Stimulated activated CD8-positive, alpha-beta memory T cell treated with anti-CD3 and anti-CD28 coated beads, Interleukin-2, amount 100 ng/mL, for 48 hours (primary cell): ENCODE data around the gene SLC38A10.

ENCODE experiments used
- DNase-seq, 2 donors: peaks; one replicate each; pipeline ENCODE4 v3.0.0-alpha.2; 2020; ENCODE audit warnings: low read depth in 2 of 2

SLC38A10 gene

DNA sequence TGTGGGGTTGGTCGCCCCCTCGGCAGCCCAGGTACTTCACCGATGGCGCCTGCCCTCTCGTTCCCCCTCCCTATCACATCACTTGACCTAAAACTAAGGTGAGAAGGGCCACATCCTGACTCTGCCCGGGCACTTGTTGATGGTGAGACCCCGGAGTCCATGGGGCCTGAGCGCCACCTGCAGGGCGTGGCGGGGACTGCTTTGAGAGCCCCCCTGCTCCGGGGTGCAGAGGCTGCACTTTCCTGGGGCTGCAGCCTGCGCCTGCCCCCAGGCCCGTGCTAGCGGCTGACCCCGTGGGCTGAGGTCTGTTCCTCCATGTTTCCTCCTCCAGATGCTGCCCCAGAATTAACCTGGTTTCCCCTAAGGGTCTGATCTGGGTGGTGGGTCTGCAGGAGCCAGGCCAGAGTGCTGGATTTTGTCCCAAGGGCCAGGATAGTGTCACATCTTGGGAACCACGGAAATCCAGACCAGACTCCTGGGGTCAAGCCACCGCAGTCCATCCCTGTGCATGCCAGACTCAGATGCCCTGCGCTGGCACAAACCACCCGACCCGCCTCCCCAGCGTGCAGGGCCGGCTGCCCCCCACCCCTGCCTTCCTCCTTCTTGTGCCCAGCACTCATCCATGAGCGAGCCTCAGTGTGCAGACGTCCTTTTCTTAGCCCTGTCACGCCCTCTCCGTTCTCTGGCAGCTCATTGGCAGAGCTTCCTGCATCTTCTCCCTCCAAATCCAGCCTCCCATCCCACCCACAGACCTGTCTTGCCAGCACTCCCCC, 53.3 kb downstream of the SLC38A10 start:
- peak; percentile 60 to 68 for DNase-seq

- DNase-seq, result no peak
Measured at GRCh38 chr17:81241203-81241602, 53.9 kb downstream of the SLC38A10 start.

DNA sequence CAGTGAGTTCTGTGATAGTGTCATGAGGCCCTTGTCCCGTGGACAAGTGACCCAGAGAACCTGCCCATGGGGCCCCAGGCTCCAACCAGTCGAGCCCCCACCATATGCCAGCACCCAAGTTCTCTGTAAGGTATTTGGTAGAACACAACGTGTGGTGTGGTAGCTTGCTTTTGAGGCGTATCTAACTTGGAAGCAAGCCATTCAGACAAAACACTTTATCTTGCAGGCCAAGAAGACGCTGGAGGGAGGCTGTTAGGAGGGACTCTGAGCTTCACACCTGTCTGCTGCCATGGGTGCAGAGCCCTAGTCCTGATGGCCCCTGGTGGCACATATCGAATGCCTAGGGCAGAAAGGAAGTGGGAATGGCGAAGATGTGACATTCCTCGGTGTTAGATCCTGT, 54.3 kb downstream of the SLC38A10 start:
- no peak for DNase-seq

DNA sequence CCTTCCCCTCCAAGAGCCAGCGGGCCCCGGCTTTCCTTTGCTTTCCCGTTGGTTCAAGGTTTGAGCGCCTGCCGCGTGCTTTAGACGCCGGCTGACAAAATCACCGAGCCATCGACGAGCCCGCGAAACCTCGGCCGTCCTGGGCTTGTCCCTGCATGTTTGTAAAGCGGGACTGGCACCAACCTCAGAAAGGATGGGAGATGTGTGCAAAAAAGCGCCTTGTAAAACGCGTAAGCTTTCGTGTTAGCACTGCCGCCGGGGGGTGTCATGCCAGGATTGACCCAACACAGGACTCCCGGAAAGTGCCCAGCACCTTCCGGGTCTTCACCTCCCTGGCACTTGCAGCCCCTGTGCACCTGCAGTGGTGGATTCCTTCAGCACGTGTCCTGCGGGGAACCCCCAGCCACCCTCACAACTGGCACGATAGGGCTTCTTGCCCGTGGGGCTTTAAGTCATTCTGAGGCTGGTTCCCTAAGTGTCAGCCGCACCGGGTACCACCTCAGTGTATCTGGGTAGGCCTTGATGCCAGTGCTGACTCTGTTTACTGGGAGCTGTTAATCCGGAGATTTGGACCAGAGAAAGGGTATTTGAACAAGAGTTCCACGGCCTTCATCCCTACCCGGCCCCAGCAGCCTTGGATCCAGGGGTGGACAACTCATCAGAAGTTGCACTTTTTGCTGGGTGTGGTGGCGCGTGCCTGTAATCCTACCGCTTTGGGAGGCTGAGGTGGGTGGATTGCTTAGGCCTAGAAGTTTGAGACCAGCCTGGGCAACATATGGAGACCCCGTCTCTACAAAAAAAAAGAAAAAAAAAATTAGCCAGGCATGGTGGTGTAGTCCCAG, 55.2 kb downstream of the SLC38A10 start:
- peak; percentile 31 to 32 for DNase-seq

DNA sequence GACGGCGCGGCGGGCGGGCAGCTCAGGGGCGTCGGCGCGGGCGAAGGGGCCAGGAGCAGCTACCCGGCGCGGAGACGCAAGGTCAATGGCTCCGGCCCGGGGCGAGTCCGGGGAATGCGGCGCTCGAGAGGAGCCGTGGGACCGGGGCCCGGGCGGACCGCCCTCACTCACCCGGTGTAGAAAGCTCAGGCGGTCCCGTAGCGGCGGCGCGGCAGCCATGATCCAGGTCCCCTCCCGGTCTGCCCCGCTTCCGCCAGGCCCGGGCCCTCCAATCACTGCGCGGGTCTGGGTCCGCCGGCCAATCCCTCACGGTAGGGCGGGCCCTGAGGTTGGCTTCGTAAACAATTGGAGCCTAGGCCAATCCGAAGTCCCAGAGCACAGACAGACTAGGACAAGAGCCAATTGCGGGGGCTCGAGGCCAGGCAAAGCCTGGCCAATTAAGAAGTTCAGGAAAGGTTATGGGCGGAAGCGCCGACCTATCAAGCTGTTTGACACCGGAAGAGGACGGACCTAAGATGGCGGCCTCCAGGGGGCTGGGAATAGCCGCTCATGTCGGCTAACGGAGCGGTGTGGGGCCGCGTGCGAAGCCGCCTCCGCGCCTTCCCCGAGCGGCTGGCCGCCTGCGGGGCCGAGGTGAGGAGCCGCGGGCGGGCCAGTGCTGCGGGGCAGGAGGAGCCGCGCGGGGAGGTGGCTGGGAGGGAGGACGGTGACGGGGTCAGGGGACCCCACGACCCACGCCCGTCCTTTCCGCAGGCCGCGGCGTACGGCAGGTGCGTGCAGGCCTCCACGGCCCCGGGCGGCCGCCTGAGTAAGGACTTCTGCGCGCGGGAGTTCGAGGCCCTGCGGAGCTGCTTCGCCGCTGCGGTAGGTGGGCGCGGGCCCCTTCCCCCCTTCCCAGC, 56.0 kb downstream of the SLC38A10 start, which contains the start of the genes NDUFAF8 and TEPSIN:
Gene NDUFAF8, plus strand, starts transcription at position 504 of the 899 bp plus-strand sequence. Its CDS starts 46 bp downstream, at position 550.
Gene TEPSIN, minus strand, starts transcription at position 241 of the 899 bp plus-strand sequence. Its CDS starts 22 bp downstream, at position 219.
- DNase-seq, result peak; percentile 86 to 90

DNA sequence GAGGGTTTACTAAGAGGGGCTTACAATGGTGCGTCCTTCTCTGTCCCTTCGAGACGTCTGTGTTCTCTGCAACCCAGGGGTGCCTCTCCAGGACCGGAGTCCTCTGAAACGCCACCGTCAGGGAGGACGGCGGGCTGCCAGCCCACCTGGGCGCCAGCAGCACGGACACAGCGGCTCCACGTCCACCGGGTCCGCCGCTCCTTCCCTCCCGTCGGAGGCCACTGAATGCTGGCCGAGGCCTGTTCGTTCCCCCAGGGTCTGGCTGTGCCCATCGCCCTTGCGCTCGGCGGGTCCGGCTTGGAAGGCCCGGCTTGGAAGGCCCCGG, 56.7 kb downstream of the SLC38A10 start:
- DNase-seq, result no peak

GRCh38 chr17:81237591-81238489, 57.3 kb downstream of the SLC38A10 start:
- DNase-seq, result no peak

DNA sequence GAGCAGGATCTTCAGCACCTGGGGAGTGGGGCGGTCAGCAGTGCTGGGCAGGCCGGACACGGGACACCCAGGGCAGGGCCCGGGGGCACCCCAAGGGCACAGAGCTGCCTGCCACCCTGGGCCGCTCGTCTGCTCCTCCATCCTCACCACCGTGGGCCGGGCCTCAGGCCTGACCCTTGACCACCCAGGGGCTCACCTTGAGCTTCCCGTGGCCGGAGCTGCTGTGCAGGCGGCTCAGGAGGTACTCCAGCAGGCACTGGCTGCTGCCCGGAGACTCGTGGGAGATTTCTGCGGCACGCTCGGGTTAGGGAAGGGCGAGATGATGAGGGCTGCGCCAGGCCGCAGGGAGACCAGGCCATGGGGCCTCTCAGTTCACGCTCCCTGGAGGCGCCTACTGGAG, 58.3 kb downstream of the SLC38A10 start:
- DNase-seq, result no peak

DNA sequence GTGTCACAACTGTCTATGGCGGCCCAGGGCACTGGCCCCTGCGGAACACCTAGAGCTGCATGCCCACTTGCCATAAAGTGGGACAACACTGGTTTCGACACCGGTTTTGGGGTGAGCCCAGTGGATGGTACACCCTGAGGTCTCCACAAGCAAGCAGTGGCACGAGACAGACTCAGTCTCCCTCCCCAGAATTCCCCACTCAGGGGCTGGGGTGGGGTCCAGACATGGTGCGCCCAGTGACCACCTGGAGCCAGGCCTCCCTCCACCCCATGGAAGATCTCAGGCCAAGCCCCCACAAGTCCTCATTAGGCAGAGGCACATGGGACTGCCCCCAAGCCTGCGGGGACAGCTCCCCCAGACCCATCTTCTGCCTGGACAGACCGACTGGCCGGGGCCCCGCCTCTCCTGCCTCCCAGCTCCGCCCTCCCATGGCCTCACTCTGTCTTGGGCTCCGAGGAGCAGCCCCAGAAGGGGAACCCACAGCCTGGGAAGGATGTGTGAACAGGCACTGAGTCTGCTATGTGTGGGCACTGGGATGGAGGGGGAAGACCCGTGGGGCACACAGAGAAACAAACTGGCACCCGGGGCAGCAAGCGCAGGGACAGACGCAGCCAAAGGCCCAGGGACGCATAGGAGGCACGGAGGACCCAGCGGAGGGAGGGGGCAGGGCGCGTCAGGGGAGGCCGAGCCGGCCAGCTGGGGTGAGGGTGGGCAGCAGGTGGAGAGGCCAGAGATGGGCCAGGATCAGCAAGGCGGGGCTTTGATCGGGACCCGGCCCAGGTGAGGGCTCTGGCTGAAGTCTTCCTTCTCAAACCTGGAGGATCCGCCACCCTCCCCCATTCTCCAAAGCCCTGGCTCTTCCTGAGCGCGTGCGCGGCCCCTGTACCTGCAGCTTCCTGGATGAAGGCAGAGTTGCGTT, 59.0 kb downstream of the SLC38A10 start:
- DNase-seq, result no peak

DNA sequence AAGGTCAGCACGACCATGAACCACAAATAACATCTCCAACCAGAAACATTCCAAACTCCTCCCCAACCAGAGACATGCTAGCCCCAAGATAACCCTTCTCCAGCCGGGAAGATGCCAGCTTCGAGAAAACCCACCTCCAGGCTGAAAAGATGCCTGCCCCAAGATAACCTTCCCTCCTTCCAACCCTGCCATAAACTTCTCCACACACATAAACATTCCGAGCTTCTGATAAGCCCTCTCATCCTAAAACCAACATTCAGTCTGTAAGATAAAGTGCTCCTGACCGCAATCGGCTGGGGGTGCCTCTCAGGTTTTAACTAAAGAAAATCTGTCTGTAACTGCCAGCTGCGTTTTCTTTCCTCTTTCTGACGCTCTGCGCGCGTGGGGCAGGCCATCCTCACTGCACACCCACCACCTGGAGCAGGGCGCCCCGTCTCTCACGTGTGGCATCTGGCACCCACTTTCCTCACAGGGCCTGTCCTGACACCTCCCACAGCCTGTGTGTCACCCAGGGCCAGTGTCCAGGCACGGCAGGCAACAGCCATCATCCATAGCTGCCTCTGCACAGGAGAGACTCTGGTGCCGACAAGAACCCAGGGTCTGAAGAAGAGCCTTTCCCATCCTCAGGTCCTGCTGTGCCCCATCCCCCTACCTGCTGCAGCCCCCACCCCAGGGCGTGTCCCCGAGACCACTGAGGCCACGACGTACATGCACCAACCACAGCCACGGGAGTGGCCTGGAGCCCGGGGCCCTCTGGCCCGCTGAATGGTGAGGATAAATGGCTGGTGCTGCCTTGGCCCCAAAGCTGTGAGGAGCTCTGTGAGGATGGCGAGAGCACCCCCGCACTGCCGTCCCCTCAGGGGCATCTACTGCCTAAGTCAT, 59.9 kb downstream of the SLC38A10 start:
- no peak for DNase-seq

GRCh38 chr17:81234506-81234855, 60.6 kb downstream of the SLC38A10 start:
- no peak for DNase-seq

DNA sequence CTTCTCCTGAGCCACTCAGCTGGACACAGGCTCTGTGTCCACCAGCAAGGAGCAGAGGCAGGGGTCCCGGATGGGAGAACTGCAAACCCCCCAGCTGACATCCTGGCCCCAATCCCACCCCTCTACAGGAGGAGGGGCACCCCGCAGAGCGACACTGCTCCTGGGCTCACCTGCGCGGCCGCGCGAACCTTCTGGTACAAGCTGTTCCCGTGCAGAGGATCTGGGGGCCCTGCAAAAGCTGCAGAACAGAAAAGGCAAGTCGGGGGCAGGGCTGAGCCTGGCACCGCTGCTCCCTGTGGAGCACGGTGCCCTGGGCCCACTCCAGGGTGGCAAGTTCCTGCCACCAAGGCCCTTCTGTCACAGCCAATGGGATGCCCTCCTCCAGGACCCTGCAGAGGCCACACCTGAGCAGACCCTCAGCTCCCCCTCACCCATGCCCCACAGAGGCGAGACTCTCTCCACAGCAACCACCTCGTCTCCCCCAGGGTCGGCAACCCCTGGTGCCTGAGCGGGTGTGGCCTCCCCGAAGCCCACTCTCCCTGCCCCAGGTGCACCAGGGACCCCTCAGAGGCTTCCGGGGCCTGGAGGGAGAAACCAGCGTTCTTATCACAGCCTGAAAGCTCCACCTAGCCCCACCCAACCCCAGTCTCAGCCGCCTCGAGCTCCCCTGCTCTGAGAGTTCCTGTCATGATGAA, 61.1 kb downstream of the SLC38A10 start:
- DNase-seq, result no peak

DNA sequence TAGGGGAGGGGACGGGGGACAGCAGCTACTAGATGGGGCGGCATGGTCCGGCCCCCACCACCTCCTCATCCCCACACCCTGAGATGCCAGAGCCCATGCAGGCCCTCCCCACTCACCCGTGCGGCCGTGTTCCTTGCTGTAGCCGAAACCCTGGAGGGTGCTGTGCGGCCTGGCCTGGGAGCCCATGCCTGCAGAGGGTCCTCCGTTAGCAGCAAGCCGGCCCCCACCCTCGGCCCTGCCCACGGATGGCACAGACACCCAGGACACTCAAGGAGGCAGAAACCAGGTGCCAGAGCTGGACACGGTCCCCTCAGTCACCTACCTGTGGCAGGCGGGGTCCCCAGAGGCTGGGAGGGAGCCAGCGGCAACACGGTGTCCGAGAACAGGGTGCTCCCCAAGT, 61.8 kb downstream of the SLC38A10 start:
- no peak for DNase-seq

DNA sequence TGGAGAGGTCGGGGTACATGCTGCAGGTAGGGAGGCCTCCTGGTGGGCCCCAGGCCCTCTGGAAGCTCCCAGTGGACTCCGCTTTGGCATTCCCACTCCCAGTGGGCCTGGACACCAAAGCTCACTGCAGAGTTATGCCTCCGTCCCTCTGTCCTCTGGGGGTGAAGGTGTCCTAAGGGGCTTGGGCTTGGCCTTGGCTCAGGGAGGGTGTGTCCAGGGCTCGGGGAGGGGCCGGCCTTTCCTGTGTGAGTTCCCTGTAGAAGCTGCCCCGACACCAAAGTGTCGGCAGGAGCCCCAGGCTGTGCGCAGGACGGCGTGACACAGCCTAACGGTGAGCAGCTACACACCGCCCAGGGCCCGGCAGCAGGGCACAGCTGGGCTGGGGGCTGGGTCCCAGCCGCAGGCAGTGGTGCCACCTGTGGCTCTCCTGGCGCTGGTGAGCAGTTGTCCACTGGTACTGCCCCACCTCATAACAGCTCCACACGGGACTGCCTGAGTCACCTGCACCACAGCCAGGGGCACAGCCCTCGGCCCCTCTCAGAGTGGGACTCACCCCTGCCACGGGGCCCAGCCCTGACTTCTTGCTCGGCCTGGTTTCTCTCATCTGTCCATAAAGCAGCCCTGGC, 62.4 kb downstream of the SLC38A10 start:
- no peak for DNase-seq

DNA sequence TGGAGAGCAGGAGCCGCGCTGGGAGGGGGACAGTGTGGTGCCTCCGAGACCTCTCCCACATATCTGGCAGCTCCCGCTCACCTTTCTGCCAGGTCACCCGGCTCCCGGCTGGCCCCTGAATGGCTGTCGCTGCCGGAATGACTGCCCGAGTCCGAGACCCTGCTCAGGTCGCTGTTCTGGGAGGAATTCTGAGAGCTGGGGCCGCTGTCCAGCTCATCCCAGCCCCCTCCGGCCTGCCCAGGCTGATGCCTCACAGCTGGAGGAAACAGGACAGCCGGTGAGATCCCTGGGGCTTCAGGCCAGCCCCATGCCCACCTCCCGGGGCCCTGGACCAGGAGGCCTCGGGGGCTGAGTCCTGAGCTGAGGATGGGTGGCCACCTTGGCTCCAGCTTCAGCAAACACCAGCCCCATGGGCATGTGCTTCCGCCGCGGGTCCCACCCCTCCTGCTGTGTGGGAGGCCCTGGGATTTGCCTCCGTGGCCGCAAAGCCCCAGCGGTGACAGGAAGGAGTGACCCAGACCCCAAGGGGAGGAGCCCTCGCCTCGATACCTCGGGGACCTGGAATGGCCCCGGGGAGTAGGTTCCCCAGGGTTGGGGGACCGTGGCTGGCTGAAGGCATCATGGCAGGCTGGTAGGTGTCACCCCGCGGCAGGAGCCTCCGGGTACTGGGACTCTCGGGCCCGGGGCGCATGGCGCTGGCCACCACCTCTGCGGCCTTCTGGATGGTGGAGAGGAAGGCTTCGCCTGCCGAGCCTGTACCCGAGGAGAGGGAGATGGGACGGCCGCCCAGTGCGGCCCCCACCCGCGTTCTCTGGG, 63.1 kb downstream of the SLC38A10 start:
- DNase-seq, result no peak

- no peak for DNase-seq
Measured at GRCh38 chr17:81231121-81231645, 63.9 kb downstream of the SLC38A10 start.
